H1 (cell line): ENCODE measurements around the gene ECEL1. TPM values are rescaled to one million over a fixed set of nuclear protein-coding genes. Genes with fewer than 3 reads are reported as not detected.

Experiments
- ASH2L ChIP-seq: fragments of 200-600, 300-600 bp; sonication (generic); IDR thresholded peaks from one replicate; pipeline ENCODE4 v1.7.1; 2017; ENCODE audit warnings: low read length
- EGR1 ChIP-seq: IDR thresholded peaks from 2 replicates; pipeline ENCODE4 v1.6.1; 2011; ENCODE audit warnings: low read depth, low read length, borderline replicate concordance
- EP300 ChIP-seq, 2 experiments: IDR thresholded peaks; 1 replicate in 1 of 2; 2 replicates in 1 of 2; pipeline ENCODE4 v1.6.1; 2011 to 2012; ENCODE audit warnings: low read depth in 2 of 2, low read length in 2 of 2, mild to moderate bottlenecking in 2 of 2, borderline replicate concordance in 1 of 2, inconsistent platforms in 1 of 2, moderate library complexity in 1 of 2
- KDM4A ChIP-seq: IDR thresholded peaks from one replicate; pipeline ENCODE4 v1.7.1; 2012; ENCODE audit warnings: low read depth, mild to moderate bottlenecking, moderate library complexity, low read length, inconsistent platforms; ENCODE audit not compliant: severe bottlenecking
- PHF8 ChIP-seq: fragments of 200-600 bp; sonication (generic); conservative IDR thresholded peaks from 2 replicates; pipeline ENCODE4 v1.7.1; 2012; ENCODE audit warnings: low read depth, mild to moderate bottlenecking, inconsistent platforms, low read length, moderate library complexity
- TCF12 ChIP-seq: IDR thresholded peaks from 2 replicates; pipeline ENCODE4 v1.6.1; 2011; ENCODE audit warnings: low read depth, mild to moderate bottlenecking, low read length
- polyA plus RNA-seq, 7 experiments: library from polyadenylated mRNA; depleted of rRNA in 3 of 7; stranded (reverse) in 5 of 7; unstranded in 2 of 7; fragments of >200 nt in 5 of 7; fragments of 200-250 nt in 2 of 7; gene quantifications; 1 replicate in 5 of 7; 2 replicates in 1 of 7; 4 replicates in 1 of 7; pipeline versions ENCODE4 v1.2.1 to v1.2.3, GENCODE V29; 2011 to 2013; ENCODE audit warnings: missing spikeins in 2 of 7, mixed read lengths in 2 of 7
- total RNA-seq: library from RNA; stranded (reverse); fragmentation: NEBNext Ultra II Directional; extraction: Animal tissue kit (Norgen Biotek cat#: 25700); gene quantifications from 2 replicates; pipeline ENCODE4 v1.2.1, GENCODE V29; 2021

Gene ECEL1
- total and polyA plus RNA-seq, 2 of the 8 experiments (the other 6 are each of a cell fraction or from before 2014, with no cell fraction given): 7.7 to 20.2 TPM

- TF ChIP-seq TCF12: no peak
- peak; percentile 96 for TF ChIP-seq EGR1
- peak; percentile 97 for TF ChIP-seq KDM4A
- TF ChIP-seq PHF8: 0 out of 2 replicates have a peak, but pooled peaks have one; percentile 19
- TF ChIP-seq EP300 (IDR thresholded peaks at IDR 0.05; ENCODE audit: borderline replicate concordance in 1 of 2, low read depth in 2 of 2, low read length in 2 of 2): no peak
- peak; percentile 88 for TF ChIP-seq ASH2L
- TF ChIP-seq, all 59 proteins: peak for 10
Observed at GRCh38 chr2:232502911-232503808, 15.5 kb upstream of the ECEL1 start (continued).
